OCI-LY3 (cell line): ENCODE measurements around the gene SORBS1.
A peak's percentile ranks its signal among the peaks of the same experiment; 100 is the strongest.

ENCODE experiments used
- H2AFZ ChIP-seq: fragments of 200-600, 300-600 bp; shearing (Covaris generic); 2 replicates; pipeline ENCODE4 v1.6.0; 2014; ENCODE audit warnings: antibody characterized with exemption, low read depth, low read length
- H3K27ac ChIP-seq: fragments of 200-600, 300-600 bp; sonication (generic); 2 replicates; pipeline ENCODE4 v1.5.1; 2014; ENCODE audit warnings: mild to moderate bottlenecking, low read length, moderate library complexity, mixed read lengths
- H3K27me3 ChIP-seq: fragments of 200-600, 300-600 bp; sonication (generic); 2 replicates; pipeline ENCODE4 v1.6.1; 2014; ENCODE audit warnings: low read depth, low read length, mixed read lengths
- H3K36me3 ChIP-seq: fragments of 200-600, 300-600 bp; sonication (generic); replicated peaks from 2 replicates; pipeline ENCODE3; 2014; ENCODE audit warnings: low read depth, low read length, mixed read lengths
- H3K4me1 ChIP-seq: fragments of 300-600, 200-600 bp; sonication (generic); 2 replicates; pipeline ENCODE4 v1.6.1; 2014; ENCODE audit warnings: low read length, mixed read lengths
- H3K4me2 ChIP-seq: fragments of 200-600, 300-600 bp; sonication (generic); 2 replicates; pipeline ENCODE4 v1.6.1; 2014; ENCODE audit warnings: low read length, mixed read lengths
- H3K4me3 ChIP-seq: fragments of 300-600, 200-600 bp; sonication (generic); 2 replicates; pipeline ENCODE4 v1.5.1; 2014; ENCODE audit warnings: antibody characterized with exemption, mild to moderate bottlenecking, low read length, moderate library complexity
- H3K79me2 ChIP-seq: fragments of 300-600, 200-600 bp; shearing (Covaris generic); 2 replicates; pipeline ENCODE4 v1.6.1; 2014; ENCODE audit warnings: mild to moderate bottlenecking, low read length, mixed read lengths
- H3K9ac ChIP-seq: fragments of 300-600, 200-600 bp; shearing (Covaris generic); 2 replicates; pipeline ENCODE4 v1.6.0; 2014; ENCODE audit warnings: mild to moderate bottlenecking, low read length, moderate library complexity
- H3K9me3 ChIP-seq: fragments of 200-600, 300-600 bp; shearing (Covaris generic); 2 replicates; pipeline ENCODE4 v1.6.1; 2014; ENCODE audit warnings: low read length, mixed read lengths; ENCODE audit not compliant: insufficient read depth
- H4K20me1 ChIP-seq: fragments of 200-600, 300-600 bp; sonication (generic); 2 replicates; pipeline ENCODE4 v1.6.1; 2016; ENCODE audit warnings: low read length, mixed read lengths; ENCODE audit not compliant: insufficient read depth
- CTCF ChIP-seq: fragments of 200-600, 300-600 bp; sonication (generic); IDR thresholded peaks from 2 replicates; pipeline ENCODE4 v1.5.1; 2014; ENCODE audit warnings: antibody characterized with exemption, low read length, low read depth
- EZH2phosphoT487 ChIP-seq: fragments of 200-600 bp; shearing (Covaris generic); IDR thresholded peaks from 2 replicates; pipeline ENCODE4 v1.6.1; 2018; ENCODE audit warnings: antibody characterized with exemption, mixed run types, low read depth

Gene SORBS1

GRCh38 chr10:95291365-95292039, 269.7 kb downstream of the SORBS1 start:
- no peaks in the 10 kb centered on the region for H3K79me2 ChIP-seq

GRCh38 chr10:95290461-95291364, 270.5 kb downstream of the SORBS1 start, which contains the start of gene PDLIM1:
Gene PDLIM1 (minus strand): TSS chr10:95291003. CDS start chr10:95290915, 88 bp downstream.
- H3K9me3 ChIP-seq: no peaks in the 10 kb centered on the region
- peak within 1 kb of the TSS; percentile 78 for H3K4me2 ChIP-seq
- H3K27ac ChIP-seq: no peak within 1 kb of the TSS
- peaks cover 22% of the 10 kb centered on the region for H3K27me3 ChIP-seq
- peaks cover 50% of the 10 kb centered on the region for H3K4me1 ChIP-seq
- H3K79me2 ChIP-seq: no peaks in the 10 kb centered on the region
- H3K36me3 ChIP-seq: no peaks in the 10 kb centered on the region
- H4K20me1 ChIP-seq: no peaks in the 10 kb centered on the region
- H3K9ac ChIP-seq: peak within 1 kb of the TSS; percentile 61
- peak within 1 kb of the TSS; percentile 77 for H2AFZ ChIP-seq
- TF ChIP-seq CTCF (no peak), EZH2phosphoT487 (no peak)
- H3K4me3 ChIP-seq: peak within 1 kb of the TSS; percentile 81

More at GRCh38 chr10:95291365-95292039, 269.7 kb downstream of the SORBS1 start:
- Histone ChIP-seq H3K27ac (no peak overlapping the region), H3K9ac (peak overlapping the region; percentile 54; the same call in 1 of the 2 replicates), H3K4me1 (peaks cover 52% of the 10 kb centered on the region), H2AFZ (peak overlapping the region; percentile 77; the same call in 1 of the 2 replicates), H3K4me2 (peak overlapping the region; percentile 78), H3K4me3 (peak overlapping the region; percentile 81), H3K27me3 (peaks cover 22% of the 10 kb centered on the region), H3K9me3 (no peaks in the 10 kb centered on the region), H4K20me1 (no peaks in the 10 kb centered on the region), H3K36me3 (no peaks in the 10 kb centered on the region)
- TF ChIP-seq CTCF: no peak
- TF ChIP-seq EZH2phosphoT487: no peak

DNA sequence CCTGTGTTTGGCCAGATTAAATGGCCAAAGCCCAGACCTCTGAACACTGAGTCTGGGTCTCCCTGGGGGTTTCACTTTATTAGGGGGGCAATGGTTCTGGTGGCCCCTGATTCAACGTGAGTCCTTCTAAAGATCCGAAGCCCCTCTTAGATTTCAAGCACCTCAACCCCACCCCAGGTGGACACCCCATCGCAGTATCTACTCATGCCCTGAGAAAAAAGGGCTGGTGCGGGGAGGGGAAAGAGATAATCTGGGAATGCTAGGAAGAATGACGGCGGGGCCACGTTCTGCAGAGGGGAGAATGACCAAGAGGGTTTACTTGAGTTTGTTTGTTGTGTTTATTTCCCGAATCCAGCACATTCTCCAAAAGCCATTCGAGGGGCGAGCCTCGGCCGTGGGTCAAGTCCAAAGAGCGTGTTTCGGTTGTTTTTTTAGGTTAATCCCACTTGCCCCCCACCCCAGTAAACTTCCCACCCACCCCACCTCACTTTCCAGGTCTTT, 271.2 kb downstream of the SORBS1 start:
- H3K79me2 ChIP-seq: no peaks in the 10 kb centered on the region
- no peaks in the 10 kb centered on the region for H3K36me3 ChIP-seq
- peak overlapping the region; percentile 77 for H3K4me2 ChIP-seq
- H4K20me1 ChIP-seq: no peaks in the 10 kb centered on the region
- TF ChIP-seq EZH2phosphoT487 (no peak), CTCF (no peak)
- H3K4me1 ChIP-seq: peaks cover 45% of the 10 kb centered on the region
- peak overlapping the region; percentile 81 for H3K4me3 ChIP-seq
- H3K27me3 ChIP-seq: peaks cover 22% of the 10 kb centered on the region
- H3K27ac ChIP-seq: no peak overlapping the region
- no peaks in the 10 kb centered on the region for H3K9me3 ChIP-seq
- H3K9ac ChIP-seq: 0 out of 2 replicates have a peak overlapping the region, but pooled peaks have one; percentile 61
- 0 out of 2 replicates have a peak overlapping the region, but pooled peaks have one; percentile 71 for H2AFZ ChIP-seq
